H9 (cell line): Measurements from ENCODE around the gene MAPK8IP3. TPM values are rescaled to one million over a fixed set of nuclear protein-coding genes. Genes with fewer than 3 reads are reported as not detected.

ENCODE experiments used
- DNase-seq: peaks from one replicate; pipeline ENCODE4 v3.0.0-alpha.2; 2017
- H2AFZ ChIP-seq: one replicate; pipeline ENCODE4 v1.6.1; 2013; ENCODE audit warnings: mild to moderate bottlenecking, low read length, control low read depth, moderate library complexity
- H2AK5ac ChIP-seq: 2 replicates; pipeline ENCODE4 v1.6.1; 2013; ENCODE audit warnings: low read length, control low read depth, mixed read lengths; ENCODE audit not compliant: insufficient read length
- H2BK120ac ChIP-seq: one replicate; pipeline ENCODE4 v1.6.1; 2013; ENCODE audit warnings: low read depth, mild to moderate bottlenecking, low read length, control low read depth, inconsistent platforms; ENCODE audit not compliant: poor library complexity, severe bottlenecking
- H2BK12ac ChIP-seq: 2 replicates; pipeline ENCODE4 v1.6.1; 2013; ENCODE audit warnings: low read length, control low read depth, mixed read lengths, low read depth; ENCODE audit not compliant: insufficient read length
- H2BK15ac ChIP-seq: 2 replicates; pipeline ENCODE4 v1.6.1; 2013; ENCODE audit warnings: low read depth, low read length, control low read depth
- H2BK20ac ChIP-seq: one replicate; pipeline ENCODE4 v1.6.1; 2013; ENCODE audit warnings: low read depth, mild to moderate bottlenecking, low read length, control low read depth, inconsistent platforms; ENCODE audit not compliant: poor library complexity, severe bottlenecking
- H2BK5ac ChIP-seq: 2 replicates; pipeline ENCODE4 v1.6.1; 2013; ENCODE audit warnings: low read length, control low read depth, mixed read lengths; ENCODE audit not compliant: insufficient read length
- H3K14ac ChIP-seq: 2 replicates; pipeline ENCODE4 v1.6.1; 2013; ENCODE audit warnings: low read length, control low read depth; ENCODE audit not compliant: insufficient read depth
- H3K18ac ChIP-seq: 2 replicates; pipeline ENCODE4 v1.6.1; 2013; ENCODE audit warnings: low read depth, mild to moderate bottlenecking, mixed read lengths, low read length, control low read depth; ENCODE audit not compliant: insufficient read length
- H3K23ac ChIP-seq: 2 replicates; pipeline ENCODE4 v1.6.1; 2013; ENCODE audit warnings: low read length, control low read depth, mixed read lengths, low read depth; ENCODE audit not compliant: insufficient read length
- H3K23me2 ChIP-seq: 2 replicates; pipeline ENCODE4 v1.6.1; 2013; ENCODE audit warnings: low read depth, mild to moderate bottlenecking, mixed read lengths, low read length, control low read depth; ENCODE audit not compliant: insufficient read length, poor library complexity, severe bottlenecking
- H3K27ac ChIP-seq: 2 replicates; pipeline ENCODE4 v1.5.1; 2013; ENCODE audit warnings: low read length, control low read depth, mixed read lengths, low read depth; ENCODE audit not compliant: insufficient read length
- H3K27me3 ChIP-seq: 2 replicates; pipeline ENCODE4 v1.6.1; 2013; ENCODE audit warnings: low read length, control low read depth, inconsistent platforms; ENCODE audit not compliant: insufficient read depth
- H3K4ac ChIP-seq: 2 replicates; pipeline ENCODE4 v1.6.1; 2013; ENCODE audit warnings: low read depth, mild to moderate bottlenecking, control low read depth, inconsistent platforms, low read length, moderate library complexity
- H3K4me1 ChIP-seq: 2 replicates; pipeline ENCODE4 v1.6.1; 2013; ENCODE audit warnings: low read length, control low read depth, inconsistent platforms; ENCODE audit not compliant: insufficient read depth
- H3K4me2 ChIP-seq: 2 replicates; pipeline ENCODE4 v1.6.1; 2013; ENCODE audit warnings: low read length, control low read depth, mixed read lengths; ENCODE audit not compliant: insufficient read length, insufficient read depth
- H3K56ac ChIP-seq: 2 replicates; pipeline ENCODE4 v1.6.1; 2013; ENCODE audit warnings: low read depth, mild to moderate bottlenecking, mixed read lengths, low read length, control low read depth; ENCODE audit not compliant: insufficient read length
- H3K79me1 ChIP-seq: 2 replicates; pipeline ENCODE4 v1.6.1; 2013; ENCODE audit warnings: low read depth, mild to moderate bottlenecking, moderate library complexity, low read length, control low read depth, inconsistent platforms; ENCODE audit not compliant: insufficient read depth, poor library complexity, severe bottlenecking
- H3K79me2 ChIP-seq: 2 replicates; pipeline ENCODE4 v1.6.1; 2013; ENCODE audit warnings: low read length, control low read depth, inconsistent platforms; ENCODE audit not compliant: insufficient read depth
- H3K9ac ChIP-seq: 2 replicates; pipeline ENCODE4 v1.6.1; 2013; ENCODE audit warnings: low read length, control low read depth, mixed read lengths; ENCODE audit not compliant: insufficient read length; ENCODE audit errors: extremely low read depth
- H3K9me3 ChIP-seq: one replicate; pipeline ENCODE4 v1.6.1; 2013; ENCODE audit warnings: low read depth, low read length, inconsistent platforms; ENCODE audit not compliant: control insufficient read depth
- H3T11ph ChIP-seq: one replicate; pipeline ENCODE4 v1.6.1; 2013; ENCODE audit warnings: mild to moderate bottlenecking, low read length, control low read depth, inconsistent platforms
- H4K20me1 ChIP-seq: one replicate; pipeline ENCODE4 v1.6.1; 2013; ENCODE audit not compliant: control insufficient read depth, insufficient read length, insufficient read depth
- H4K5ac ChIP-seq: 2 replicates; pipeline ENCODE4 v1.6.1; 2013; ENCODE audit warnings: low read depth, mild to moderate bottlenecking, mixed read lengths, low read length, control low read depth; ENCODE audit not compliant: insufficient read length
- H4K8ac ChIP-seq: replicated peaks from 2 replicates; pipeline ENCODE4 v1.6.1; 2013; ENCODE audit warnings: low read length, control low read depth, mixed read lengths, low read depth; ENCODE audit not compliant: insufficient read length
- H4K91ac ChIP-seq: 2 replicates; pipeline ENCODE4 v1.6.1; 2013; ENCODE audit warnings: low read depth, mild to moderate bottlenecking, moderate library complexity, mixed read lengths, low read length, control low read depth; ENCODE audit not compliant: insufficient read length
- H3K27ac Mint-ChIP-seq, 3 experiments: 2 replicates in 2 of 3; 3 replicates in 1 of 3; pipeline ENCODE4 v1.8.0; 2020 to 2021; ENCODE audit warnings: mixed read lengths in 3 of 3, mild to moderate bottlenecking in 1 of 3, moderate library complexity in 1 of 3
- H3K27me3 Mint-ChIP-seq: 2 replicates; pipeline ENCODE4 v1.8.0; 2021; ENCODE audit warnings: low read depth, mild to moderate bottlenecking, moderate library complexity, mixed read lengths
- H3K36me3 Mint-ChIP-seq, 3 experiments: 2 replicates in 2 of 3; 3 replicates in 1 of 3; pipeline ENCODE4 v1.8.0; 2020 to 2021; ENCODE audit warnings: low read depth in 3 of 3, mixed read lengths in 3 of 3; ENCODE audit not compliant: insufficient read depth in 1 of 3
- H3K4me1 Mint-ChIP-seq, 2 experiments: 2 replicates each; pipeline ENCODE4 v1.8.0; 2020; ENCODE audit warnings: mixed read lengths in 2 of 2
- H3K4me3 Mint-ChIP-seq, 2 experiments: 2 replicates in 1 of 2; 3 replicates in 1 of 2; pipeline ENCODE4 v1.8.0; 2020 to 2021; ENCODE audit warnings: mild to moderate bottlenecking in 2 of 2, mixed read lengths in 2 of 2, moderate library complexity in 1 of 2
- H3K9me3 Mint-ChIP-seq, 2 experiments: 2 replicates in 1 of 2; 3 replicates in 1 of 2; pipeline ENCODE4 v1.8.0; 2020; ENCODE audit warnings: mild to moderate bottlenecking in 2 of 2, mixed read lengths in 2 of 2, moderate library complexity in 1 of 2
- CTCF ChIP-seq: fragments of 200-600 bp; sonication (generic); conservative IDR thresholded peaks from 3 replicates; pipeline ENCODE4 v1.8.0; 2021; ENCODE audit warnings: antibody characterized with exemption, mild to moderate bottlenecking
- WGBS: extraction: QIAGEN DNeasy Blood & Tissue Kit; methylation state at CpG from one replicate; pipeline ENCODE4 v1.1.7; 2013; ENCODE audit warnings: missing lambda C conversion rate, low lambda C conversion rate, mixed read lengths; ENCODE audit not compliant: insufficient read length; ENCODE audit errors: extremely low coverage; 5-methylcytosine and 5-hydroxymethylcytosine counted together
- total RNA-seq: library from RNA; stranded (reverse); gene quantifications from 2 replicates; pipeline ENCODE4 v1.2.1, GENCODE V29; 2021

The MAPK8IP3 gene
- total RNA-seq, 1 experiment from 2014 or later, result 51.3 TPM

GRCh38 chr16:1777375-1778199, 71.6 kb downstream of the MAPK8IP3 start:
- peaks cover 7 to 14% of the 10 kb centered on the region in 2 experiments for H3K4me1 Mint-ChIP-seq
- no CpG with 5 or more reads among the region's 36 CpGs for WGBS
- H4K91ac ChIP-seq, result no peak overlapping the region
- no peak overlapping the region for H2BK15ac ChIP-seq
- H3K9ac ChIP-seq, result no peak overlapping the region
- H3K79me1 ChIP-seq, result peaks cover 5% of the 10 kb centered on the region
- no peak overlapping the region for H3K23ac ChIP-seq
- H3K27ac ChIP-seq, result no peak overlapping the region
- no peak overlapping the region for H3K56ac ChIP-seq
- no peak overlapping the region for H3K4me3 Mint-ChIP-seq
- peaks cover 10% of the 10 kb centered on the region for H3K23me2 ChIP-seq
- H2BK20ac ChIP-seq, result no peak overlapping the region
- H3K18ac ChIP-seq, result no peak overlapping the region
- H4K5ac ChIP-seq, result no peak overlapping the region
- H3K14ac ChIP-seq, result no peak overlapping the region
- H3K9me3 ChIP-seq, result no peaks in the 10 kb centered on the region
- H4K20me1 ChIP-seq, result no peaks in the 10 kb centered on the region
- H2AFZ ChIP-seq, result no peak overlapping the region
- H3K27me3 ChIP-seq, result no peaks in the 10 kb centered on the region
- H2BK12ac ChIP-seq, result no peak overlapping the region
- no peaks in the 10 kb centered on the region; the same call in 1 of the 2 replicates for H3K79me2 ChIP-seq
- no peaks in the 10 kb centered on the region for H3K4me1 ChIP-seq
- no peak for TF ChIP-seq CTCF
- no peak overlapping the region for H3K4me2 ChIP-seq
- H3T11ph ChIP-seq, result no peak overlapping the region
- H3K27me3 Mint-ChIP-seq, result peaks cover 2% of the 10 kb centered on the region; the same call in 1 of the 2 replicates
- no peak overlapping the region for H2BK120ac ChIP-seq
- H2BK5ac ChIP-seq, result no peak overlapping the region
- DNase-seq, result no peak
- H3K4ac ChIP-seq, result no peak overlapping the region
- H2AK5ac ChIP-seq, result no peak overlapping the region
- no peaks in the 10 kb centered on the region for H3K9me3 Mint-ChIP-seq
- peaks cover 0 to 42% (median 8%) of the 10 kb centered on the region in 3 experiments; a peak in 4 of 7 replicates for H3K36me3 Mint-ChIP-seq
- no peak overlapping the region for H4K8ac ChIP-seq
- no peak overlapping the region for H3K27ac Mint-ChIP-seq
